GM12878 (cell line): Measurements from ENCODE around the gene KIF20B. TPM values are rescaled to one million over a fixed set of nuclear protein-coding genes. Genes with fewer than 3 reads are reported as not detected.

Source experiments
- ATAC-seq: fragments of 200-7000 bp; cut with Tn5 transposase; 3 replicates; pipeline ENCODE4 v1.9.1; 2020; ENCODE audit warnings: mild to moderate bottlenecking, moderate library complexity
- BruUV-seq: library from RNA; stranded (reverse); fragments of 400-500 nt; replicated peaks from 2 replicates; lab custom pipeline; 2021; lab: Mats Ljungman, UMichigan
- CTCF ChIA-PET: fragments of 300-600 bp; sonication (Branson Sonifier 250); formaldehyde crosslinking; extraction: SDS; loops from one replicate; lab custom pipeline; 2021; ENCODE audit warnings: inconsistent platforms; lab: Yijun Ruan, JAX
- POLR2A ChIA-PET: fragments of 350-600 bp; formaldehyde crosslinking; extraction: SDS; loops from one replicate; lab custom pipeline; 2021; ENCODE audit warnings: inconsistent platforms; lab: Charles Lee
- RAD21 ChIA-PET: fragments of 300-600 bp; sonication (Branson Sonifier 250); formaldehyde crosslinking; loops from one replicate; lab custom pipeline; 2023; ENCODE audit warnings: antibody characterized with exemption; ENCODE audit not compliant: unreplicated experiment; lab: Charles Lee
- SMC1A ChIA-PET: fragments of 300-600 bp; sonication (Branson Sonifier 250); formaldehyde crosslinking; loops from one replicate; lab custom pipeline; 2023; ENCODE audit not compliant: unreplicated experiment, uncharacterized antibody; lab: Charles Lee
- DNase-seq: peaks from one replicate; pipeline ENCODE4 v3.0.0-alpha.2; 2011; ENCODE audit warnings: low read depth, low spot score
- FAIRE-seq: peaks from 3 replicates; lab custom pipeline; 2011; peaks lifted over from hg19 to GRCh38; lab: Jason Lieb, UNC
- H2AFZ ChIP-seq: 2 replicates; pipeline ENCODE4 v1.6.0; 2011; ENCODE audit warnings: low read depth, low read length, control low read depth; ENCODE audit not compliant: control insufficient read depth
- H3K27ac ChIP-seq: 2 replicates; pipeline ENCODE4 v1.5.1; 2011; ENCODE audit warnings: control low read depth; ENCODE audit not compliant: control insufficient read depth, insufficient read depth
- H3K27me3 ChIP-seq, 2 experiments: replicated peaks in 1 of 2; 2 replicates each; pipeline versions ENCODE4 v1.6.0 to v1.6.1; 2011; ENCODE audit warnings: low read length in 1 of 2; ENCODE audit not compliant: control insufficient read depth in 2 of 2, insufficient read depth in 2 of 2
- H3K36me3 ChIP-seq, 2 experiments: 2 replicates each; pipeline ENCODE4 v1.5.1; 2011; ENCODE audit warnings: low read length in 1 of 2; ENCODE audit not compliant: control insufficient read depth in 2 of 2, insufficient read depth in 2 of 2
- H3K4me1 ChIP-seq: 2 replicates; pipeline ENCODE4 v1.6.1; 2011; ENCODE audit warnings: mild to moderate bottlenecking, low read length, moderate library complexity, mixed read lengths; ENCODE audit not compliant: control insufficient read depth, insufficient read depth
- H3K4me2 ChIP-seq: 2 replicates; pipeline ENCODE4 v1.6.0; 2011; ENCODE audit warnings: control low read depth; ENCODE audit not compliant: control insufficient read depth, insufficient read depth
- H3K4me3 ChIP-seq: fragments of 200-600 bp; sonication (generic); 2 replicates; pipeline ENCODE4 v1.5.1; 2016
- H3K79me2 ChIP-seq: 2 replicates; pipeline ENCODE4 v1.6.0; 2011; ENCODE audit warnings: low read length; ENCODE audit not compliant: control insufficient read depth, insufficient read depth
- H3K9ac ChIP-seq: 2 replicates; pipeline ENCODE4 v1.8.0; 2011; ENCODE audit warnings: low read length, control low read depth, mixed read lengths; ENCODE audit not compliant: control insufficient read depth, insufficient read depth
- H3K9me3 ChIP-seq: replicated peaks from 3 replicates; pipeline ENCODE4 v1.5.1; 2011; ENCODE audit warnings: mild to moderate bottlenecking, low read length; ENCODE audit not compliant: control insufficient read depth, insufficient read depth
- H4K20me1 ChIP-seq: 2 replicates; pipeline ENCODE4 v1.6.0; 2011; ENCODE audit not compliant: control insufficient read depth, insufficient read depth
- EP300 ChIP-seq, 2 experiments: fragments of 150-350 bp in 1 of 2; IDR thresholded peaks; 2 replicates each; pipeline ENCODE4 v1.6.1; 2011 to 2012; ENCODE audit warnings: low read depth in 2 of 2, low read length in 2 of 2, borderline replicate concordance in 1 of 2, improper control_type of control experiment in 1 of 2, inconsistent platforms in 1 of 2; ENCODE audit not compliant: control insufficient read depth in 1 of 2
- POLR2AphosphoS2 ChIP-seq: IDR thresholded peaks from 2 replicates; pipeline ENCODE4 v1.6.1; 2011; ENCODE audit warnings: low read depth, mild to moderate bottlenecking, low read length, improper control_type of control experiment, moderate library complexity
- WGBS: methylation state at CpG from one replicate; pipeline ENCODE4 v1.1.6; 2016; ENCODE audit warnings: low lambda C conversion rate; ENCODE audit not compliant: insufficient replicate concordance, insufficient coverage; ENCODE audit errors: missing lambda C conversion rate; 5-methylcytosine and 5-hydroxymethylcytosine counted together
- in situ Hi-C: fragments of 300-500 bp; cut with MboI; formaldehyde crosslinking; loops from 9 replicates; pipeline ENCODE4 v1.14.3; 2018; ENCODE audit warnings: mixed read lengths
- intact Hi-C: fragments of 100-400 bp; cut with micrococcal nuclease; formaldehyde crosslinking; loops from one replicate; pipeline ENCODE4 v1.14.2; 2022; ENCODE audit not compliant: unreplicated experiment
- polyA plus RNA-seq, 11 experiments: library from polyadenylated mRNA; depleted of rRNA in 4 of 11; unstranded in 6 of 11; stranded (reverse) in 5 of 11; fragments of >200 nt; fragmentation: Nextera tagmentation in 4 of 11; fragmentation: Illumina TruSeq in 1 of 11; extraction: Ambion mirVana in 4 of 11; extraction: Trizol in 1 of 11; gene quantifications; 1 replicate in 1 of 11; 2 replicates in 10 of 11; pipeline versions ENCODE4 v1.2.1 to v1.2.3, GENCODE V29; 2011 to 2016; ENCODE audit warnings: inconsistent platforms in 2 of 11, missing spikeins in 2 of 11, low read depth in 1 of 11
- total RNA-seq, 4 experiments: library from RNA; depleted of rRNA in 3 of 4; stranded (reverse); fragments of >200 nt in 3 of 4; fragmentation: Illumina TruSeq in 1 of 4; extraction: Trizol in 1 of 4; gene quantifications; 2 replicates each; pipeline versions ENCODE4 v1.2.1 to v1.2.3, GENCODE V29; 2013 to 2021
- TF ChIP-seq, protein P1 (sequence below): fragments of 450-650 bp; formaldehyde crosslinking; IDR thresholded peaks from 2 replicates; pipeline ENCODE4 v1.4.0; 2020; ENCODE audit warnings: mild to moderate bottlenecking, moderate library complexity
- TF ChIP-seq, protein P2 (sequence below): fragments of 450-650 bp; formaldehyde crosslinking; IDR thresholded peaks from 2 replicates; pipeline ENCODE4 v1.4.0; 2022; ENCODE audit warnings: mild to moderate bottlenecking, moderate library complexity
- TF ChIP-seq, protein P3 (sequence below): fragments of 450-650 bp; IDR thresholded peaks from 2 replicates; pipeline ENCODE4 v1.6.1; 2017; ENCODE audit warnings: low read depth, mild to moderate bottlenecking, moderate library complexity

Gene KIF20B
- total and polyA plus RNA-seq, 10 of the 15 experiments (the other 5 are each of a cell fraction or from before 2014, with no cell fraction given), result 15.6 to 67.7 (median 44.3) TPM

- no peaks in the 10 kb centered on the region for H3K27me3 ChIP-seq
- TF ChIP-seq POLR2AphosphoS2 (no peak), EP300 (IDR thresholded peaks at IDR 0.05; ENCODE audit: borderline replicate concordance in 1 of 2, control insufficient read depth in 1 of 2, low read depth in 2 of 2, low read length in 2 of 2) (no peak)
- TF ChIP-seq, protein P1, sequence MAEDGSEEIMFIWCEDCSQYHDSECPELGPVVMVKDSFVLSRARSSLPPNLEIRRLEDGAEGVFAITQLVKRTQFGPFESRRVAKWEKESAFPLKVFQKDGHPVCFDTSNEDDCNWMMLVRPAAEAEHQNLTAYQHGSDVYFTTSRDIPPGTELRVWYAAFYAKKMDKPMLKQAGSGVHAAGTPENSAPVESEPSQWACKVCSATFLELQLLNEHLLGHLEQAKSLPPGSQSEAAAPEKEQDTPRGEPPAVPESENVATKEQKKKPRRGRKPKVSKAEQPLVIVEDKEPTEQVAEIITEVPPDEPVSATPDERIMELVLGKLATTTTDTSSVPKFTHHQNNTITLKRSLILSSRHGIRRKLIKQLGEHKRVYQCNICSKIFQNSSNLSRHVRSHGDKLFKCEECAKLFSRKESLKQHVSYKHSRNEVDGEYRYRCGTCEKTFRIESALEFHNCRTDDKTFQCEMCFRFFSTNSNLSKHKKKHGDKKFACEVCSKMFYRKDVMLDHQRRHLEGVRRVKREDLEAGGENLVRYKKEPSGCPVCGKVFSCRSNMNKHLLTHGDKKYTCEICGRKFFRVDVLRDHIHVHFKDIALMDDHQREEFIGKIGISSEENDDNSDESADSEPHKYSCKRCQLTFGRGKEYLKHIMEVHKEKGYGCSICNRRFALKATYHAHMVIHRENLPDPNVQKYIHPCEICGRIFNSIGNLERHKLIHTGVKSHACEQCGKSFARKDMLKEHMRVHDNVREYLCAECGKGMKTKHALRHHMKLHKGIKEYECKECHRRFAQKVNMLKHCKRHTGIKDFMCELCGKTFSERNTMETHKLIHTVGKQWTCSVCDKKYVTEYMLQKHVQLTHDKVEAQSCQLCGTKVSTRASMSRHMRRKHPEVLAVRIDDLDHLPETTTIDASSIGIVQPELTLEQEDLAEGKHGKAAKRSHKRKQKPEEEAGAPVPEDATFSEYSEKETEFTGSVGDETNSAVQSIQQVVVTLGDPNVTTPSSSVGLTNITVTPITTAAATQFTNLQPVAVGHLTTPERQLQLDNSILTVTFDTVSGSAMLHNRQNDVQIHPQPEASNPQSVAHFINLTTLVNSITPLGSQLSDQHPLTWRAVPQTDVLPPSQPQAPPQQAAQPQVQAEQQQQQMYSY, result no peak
- TF ChIP-seq, protein P2, sequence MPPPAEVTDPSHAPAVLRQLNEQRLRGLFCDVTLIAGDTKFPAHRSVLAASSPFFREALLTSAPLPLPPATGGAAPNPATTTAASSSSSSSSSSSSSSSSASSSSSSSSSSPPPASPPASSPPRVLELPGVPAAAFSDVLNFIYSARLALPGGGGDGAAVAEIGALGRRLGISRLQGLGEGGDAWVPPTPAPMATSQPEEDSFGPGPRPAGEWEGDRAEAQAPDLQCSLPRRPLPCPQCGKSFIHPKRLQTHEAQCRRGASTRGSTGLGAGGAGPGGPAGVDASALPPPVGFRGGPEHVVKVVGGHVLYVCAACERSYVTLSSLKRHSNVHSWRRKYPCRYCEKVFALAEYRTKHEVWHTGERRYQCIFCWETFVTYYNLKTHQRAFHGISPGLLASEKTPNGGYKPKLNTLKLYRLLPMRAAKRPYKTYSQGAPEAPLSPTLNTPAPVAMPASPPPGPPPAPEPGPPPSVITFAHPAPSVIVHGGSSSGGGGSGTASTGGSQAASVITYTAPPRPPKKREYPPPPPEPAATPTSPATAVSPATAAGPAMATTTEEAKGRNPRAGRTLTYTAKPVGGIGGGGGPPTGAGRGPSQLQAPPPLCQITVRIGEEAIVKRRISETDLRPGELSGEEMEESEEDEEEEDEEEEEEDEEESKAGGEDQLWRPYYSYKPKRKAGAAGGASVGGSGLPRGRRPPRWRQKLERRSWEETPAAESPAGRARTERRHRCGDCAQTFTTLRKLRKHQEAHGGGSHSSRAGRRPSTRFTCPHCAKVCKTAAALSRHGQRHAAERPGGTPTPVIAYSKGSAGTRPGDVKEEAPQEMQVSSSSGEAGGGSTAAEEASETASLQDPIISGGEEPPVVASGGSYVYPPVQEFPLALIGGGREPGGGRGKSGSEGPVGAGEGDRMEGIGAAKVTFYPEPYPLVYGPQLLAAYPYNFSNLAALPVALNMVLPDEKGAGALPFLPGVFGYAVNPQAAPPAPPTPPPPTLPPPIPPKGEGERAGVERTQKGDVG (CRISPR knock-in tag), result no peak
- TF ChIP-seq, protein P3, sequence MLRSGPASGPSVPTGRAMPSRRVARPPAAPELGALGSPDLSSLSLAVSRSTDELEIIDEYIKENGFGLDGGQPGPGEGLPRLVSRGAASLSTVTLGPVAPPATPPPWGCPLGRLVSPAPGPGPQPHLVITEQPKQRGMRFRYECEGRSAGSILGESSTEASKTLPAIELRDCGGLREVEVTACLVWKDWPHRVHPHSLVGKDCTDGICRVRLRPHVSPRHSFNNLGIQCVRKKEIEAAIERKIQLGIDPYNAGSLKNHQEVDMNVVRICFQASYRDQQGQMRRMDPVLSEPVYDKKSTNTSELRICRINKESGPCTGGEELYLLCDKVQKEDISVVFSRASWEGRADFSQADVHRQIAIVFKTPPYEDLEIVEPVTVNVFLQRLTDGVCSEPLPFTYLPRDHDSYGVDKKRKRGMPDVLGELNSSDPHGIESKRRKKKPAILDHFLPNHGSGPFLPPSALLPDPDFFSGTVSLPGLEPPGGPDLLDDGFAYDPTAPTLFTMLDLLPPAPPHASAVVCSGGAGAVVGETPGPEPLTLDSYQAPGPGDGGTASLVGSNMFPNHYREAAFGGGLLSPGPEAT, result no peak
- intact Hi-C loops, result no loop called here
- POLR2A ChIA-PET, result interaction anchor here (0.7 kb wide), 1 partner anchor 9 kb away, joined by 3 read pairs; no protein-coding TSS in a partner anchor
- 47% methylated on average over 3 of the region's 3 CpGs for WGBS
- RAD21 ChIA-PET, result interaction anchor here (0.8 to 1.7 kb wide), 4 partner anchors 11 to 55 kb away, joined by 3 to 4 read pairs (median 4); no protein-coding TSS in a partner anchor
- CTCF ChIA-PET, result interaction anchor here (1.2 to 3.5 kb wide), 4 partner anchors 10 to 54 kb away, joined by 3 to 13 read pairs (median 6); no protein-coding TSS in a partner anchor
- BruUV-seq, result no TSS peak
- no peaks in the 10 kb centered on the region for H4K20me1 ChIP-seq
- H3K9ac ChIP-seq, result no peak overlapping the region
- SMC1A ChIA-PET, result interaction anchor here (0.8 to 1.2 kb wide), 4 partner anchors 10 to 100 kb away, joined by 3 to 4 read pairs (median 4); partner anchors contain the start of gene KIF20B
- no peak overlapping the region for H3K4me3 ChIP-seq
- H3K36me3 ChIP-seq, result no peaks in the 10 kb centered on the region
- DNase-seq, result no peak
- H3K9me3 ChIP-seq, result no peaks in the 10 kb centered on the region; the same call in 2 of the 3 replicates
- FAIRE-seq, result no peak
- no peaks in the 10 kb centered on the region for H3K79me2 ChIP-seq
- no peak overlapping the region for H3K4me2 ChIP-seq
- H3K4me1 ChIP-seq, result peaks cover 7% of the 10 kb centered on the region
- no peak overlapping the region for H3K27ac ChIP-seq
- in situ Hi-C loops, result no loop called here
- ATAC-seq, result no peak
- no peak overlapping the region for H2AFZ ChIP-seq
Measured at GRCh38 chr10:89664203-89664602, 37.2 kb upstream of the KIF20B start.
